H9 (cell line): Measurements from ENCODE around the gene RIPK1. TPM values are rescaled to one million over a fixed set of nuclear protein-coding genes. Genes with fewer than 3 reads are reported as not detected.

Source experiments
- DNase-seq: peaks from one replicate; pipeline ENCODE4 v3.0.0-alpha.2; 2017
- H2AFZ ChIP-seq: one replicate; pipeline ENCODE4 v1.6.1; 2013; ENCODE audit warnings: mild to moderate bottlenecking, low read length, control low read depth, moderate library complexity
- H2AK5ac ChIP-seq: 2 replicates; pipeline ENCODE4 v1.6.1; 2013; ENCODE audit warnings: low read length, control low read depth, mixed read lengths; ENCODE audit not compliant: insufficient read length
- H2BK120ac ChIP-seq: one replicate; pipeline ENCODE4 v1.6.1; 2013; ENCODE audit warnings: low read depth, mild to moderate bottlenecking, low read length, control low read depth, inconsistent platforms; ENCODE audit not compliant: poor library complexity, severe bottlenecking
- H2BK12ac ChIP-seq: 2 replicates; pipeline ENCODE4 v1.6.1; 2013; ENCODE audit warnings: low read length, control low read depth, mixed read lengths, low read depth; ENCODE audit not compliant: insufficient read length
- H2BK15ac ChIP-seq: 2 replicates; pipeline ENCODE4 v1.6.1; 2013; ENCODE audit warnings: low read depth, low read length, control low read depth
- H2BK20ac ChIP-seq: one replicate; pipeline ENCODE4 v1.6.1; 2013; ENCODE audit warnings: low read depth, mild to moderate bottlenecking, low read length, control low read depth, inconsistent platforms; ENCODE audit not compliant: poor library complexity, severe bottlenecking
- H2BK5ac ChIP-seq: 2 replicates; pipeline ENCODE4 v1.6.1; 2013; ENCODE audit warnings: low read length, control low read depth, mixed read lengths; ENCODE audit not compliant: insufficient read length
- H3K14ac ChIP-seq: 2 replicates; pipeline ENCODE4 v1.6.1; 2013; ENCODE audit warnings: low read length, control low read depth; ENCODE audit not compliant: insufficient read depth
- H3K18ac ChIP-seq: 2 replicates; pipeline ENCODE4 v1.6.1; 2013; ENCODE audit warnings: low read depth, mild to moderate bottlenecking, mixed read lengths, low read length, control low read depth; ENCODE audit not compliant: insufficient read length
- H3K23ac ChIP-seq: 2 replicates; pipeline ENCODE4 v1.6.1; 2013; ENCODE audit warnings: low read length, control low read depth, mixed read lengths, low read depth; ENCODE audit not compliant: insufficient read length
- H3K23me2 ChIP-seq: 2 replicates; pipeline ENCODE4 v1.6.1; 2013; ENCODE audit warnings: low read depth, mild to moderate bottlenecking, mixed read lengths, low read length, control low read depth; ENCODE audit not compliant: insufficient read length, poor library complexity, severe bottlenecking
- H3K27ac ChIP-seq: 2 replicates; pipeline ENCODE4 v1.5.1; 2013; ENCODE audit warnings: low read length, control low read depth, mixed read lengths, low read depth; ENCODE audit not compliant: insufficient read length
- H3K27me3 ChIP-seq: 2 replicates; pipeline ENCODE4 v1.6.1; 2013; ENCODE audit warnings: low read length, control low read depth, inconsistent platforms; ENCODE audit not compliant: insufficient read depth
- H3K4ac ChIP-seq: 2 replicates; pipeline ENCODE4 v1.6.1; 2013; ENCODE audit warnings: low read depth, mild to moderate bottlenecking, control low read depth, inconsistent platforms, low read length, moderate library complexity
- H3K4me1 ChIP-seq: 2 replicates; pipeline ENCODE4 v1.6.1; 2013; ENCODE audit warnings: low read length, control low read depth, inconsistent platforms; ENCODE audit not compliant: insufficient read depth
- H3K4me2 ChIP-seq: 2 replicates; pipeline ENCODE4 v1.6.1; 2013; ENCODE audit warnings: low read length, control low read depth, mixed read lengths; ENCODE audit not compliant: insufficient read length, insufficient read depth
- H3K56ac ChIP-seq: 2 replicates; pipeline ENCODE4 v1.6.1; 2013; ENCODE audit warnings: low read depth, mild to moderate bottlenecking, mixed read lengths, low read length, control low read depth; ENCODE audit not compliant: insufficient read length
- H3K79me1 ChIP-seq: 2 replicates; pipeline ENCODE4 v1.6.1; 2013; ENCODE audit warnings: low read depth, mild to moderate bottlenecking, moderate library complexity, low read length, control low read depth, inconsistent platforms; ENCODE audit not compliant: insufficient read depth, poor library complexity, severe bottlenecking
- H3K79me2 ChIP-seq: 2 replicates; pipeline ENCODE4 v1.6.1; 2013; ENCODE audit warnings: low read length, control low read depth, inconsistent platforms; ENCODE audit not compliant: insufficient read depth
- H3K9ac ChIP-seq: 2 replicates; pipeline ENCODE4 v1.6.1; 2013; ENCODE audit warnings: low read length, control low read depth, mixed read lengths; ENCODE audit not compliant: insufficient read length; ENCODE audit errors: extremely low read depth
- H3K9me3 ChIP-seq: one replicate; pipeline ENCODE4 v1.6.1; 2013; ENCODE audit warnings: low read depth, low read length, inconsistent platforms; ENCODE audit not compliant: control insufficient read depth
- H3T11ph ChIP-seq: one replicate; pipeline ENCODE4 v1.6.1; 2013; ENCODE audit warnings: mild to moderate bottlenecking, low read length, control low read depth, inconsistent platforms
- H4K20me1 ChIP-seq: one replicate; pipeline ENCODE4 v1.6.1; 2013; ENCODE audit not compliant: control insufficient read depth, insufficient read length, insufficient read depth
- H4K5ac ChIP-seq: 2 replicates; pipeline ENCODE4 v1.6.1; 2013; ENCODE audit warnings: low read depth, mild to moderate bottlenecking, mixed read lengths, low read length, control low read depth; ENCODE audit not compliant: insufficient read length
- H4K8ac ChIP-seq: replicated peaks from 2 replicates; pipeline ENCODE4 v1.6.1; 2013; ENCODE audit warnings: low read length, control low read depth, mixed read lengths, low read depth; ENCODE audit not compliant: insufficient read length
- H4K91ac ChIP-seq: 2 replicates; pipeline ENCODE4 v1.6.1; 2013; ENCODE audit warnings: low read depth, mild to moderate bottlenecking, moderate library complexity, mixed read lengths, low read length, control low read depth; ENCODE audit not compliant: insufficient read length
- H3K27ac Mint-ChIP-seq, 3 experiments: 2 replicates in 2 of 3; 3 replicates in 1 of 3; pipeline ENCODE4 v1.8.0; 2020 to 2021; ENCODE audit warnings: mixed read lengths in 3 of 3, mild to moderate bottlenecking in 1 of 3, moderate library complexity in 1 of 3
- H3K27me3 Mint-ChIP-seq: 2 replicates; pipeline ENCODE4 v1.8.0; 2021; ENCODE audit warnings: low read depth, mild to moderate bottlenecking, moderate library complexity, mixed read lengths
- H3K36me3 Mint-ChIP-seq, 3 experiments: 2 replicates in 2 of 3; 3 replicates in 1 of 3; pipeline ENCODE4 v1.8.0; 2020 to 2021; ENCODE audit warnings: low read depth in 3 of 3, mixed read lengths in 3 of 3; ENCODE audit not compliant: insufficient read depth in 1 of 3
- H3K4me1 Mint-ChIP-seq, 2 experiments: 2 replicates each; pipeline ENCODE4 v1.8.0; 2020; ENCODE audit warnings: mixed read lengths in 2 of 2
- H3K4me3 Mint-ChIP-seq, 2 experiments: 2 replicates in 1 of 2; 3 replicates in 1 of 2; pipeline ENCODE4 v1.8.0; 2020 to 2021; ENCODE audit warnings: mild to moderate bottlenecking in 2 of 2, mixed read lengths in 2 of 2, moderate library complexity in 1 of 2
- H3K9me3 Mint-ChIP-seq, 2 experiments: 2 replicates in 1 of 2; 3 replicates in 1 of 2; pipeline ENCODE4 v1.8.0; 2020; ENCODE audit warnings: mild to moderate bottlenecking in 2 of 2, mixed read lengths in 2 of 2, moderate library complexity in 1 of 2
- CTCF ChIP-seq: fragments of 200-600 bp; sonication (generic); conservative IDR thresholded peaks from 3 replicates; pipeline ENCODE4 v1.8.0; 2021; ENCODE audit warnings: antibody characterized with exemption, mild to moderate bottlenecking
- WGBS: extraction: QIAGEN DNeasy Blood & Tissue Kit; methylation state at CpG from one replicate; pipeline ENCODE4 v1.1.7; 2013; ENCODE audit warnings: missing lambda C conversion rate, low lambda C conversion rate, mixed read lengths; ENCODE audit not compliant: insufficient read length; ENCODE audit errors: extremely low coverage; 5-methylcytosine and 5-hydroxymethylcytosine counted together
- total RNA-seq: library from RNA; stranded (reverse); gene quantifications from 2 replicates; pipeline ENCODE4 v1.2.1, GENCODE V29; 2021

Gene RIPK1
- total RNA-seq, 1 experiment from 2014 or later, result 24.6 TPM

GRCh38 chr6:3117912-3118352, 49.6 kb downstream of the RIPK1 start:
- Histone ChIP-seq H4K91ac (no peak overlapping the region), H3K4me2 (peak overlapping the region; percentile 44), H3K9me3 (no peaks in the 10 kb centered on the region), H3K18ac (no peak overlapping the region), H3K79me2 (no peaks in the 10 kb centered on the region; the same call in 1 of the 2 replicates), H3K4me1 (no peaks in the 10 kb centered on the region; the same call in 1 of the 2 replicates), H2BK12ac (no peak overlapping the region), H3K23ac (no peak overlapping the region), H3K9ac (peak overlapping the region; percentile 64), H4K20me1 (no peaks in the 10 kb centered on the region), H2BK5ac (no peak overlapping the region), H2AFZ (no peak overlapping the region), H3K23me2 (no peaks in the 10 kb centered on the region), H2AK5ac (no peak overlapping the region), H2BK15ac (no peak overlapping the region), H3K27ac (peak overlapping the region; percentile 27), H2BK20ac (no peak overlapping the region), H2BK120ac (no peak overlapping the region), H4K8ac (no peak overlapping the region), H3K14ac (no peak overlapping the region), H3K79me1 (no peaks in the 10 kb centered on the region), H3K4ac (no peak overlapping the region), H3K56ac (no peak overlapping the region), H4K5ac (no peak overlapping the region), H3K27me3 (no peaks in the 10 kb centered on the region), H3T11ph (no peak overlapping the region)
- peaks cover 2 to 16% (median 7%) of the 10 kb centered on the region in 3 experiments for H3K36me3 Mint-ChIP-seq
- DNase-seq, result no peak
- no CpG with 5 or more reads among the region's 8 CpGs for WGBS
- H3K27ac Mint-ChIP-seq, result peak overlapping the region; percentile 80 to 94 (median 94)
- H3K27me3 Mint-ChIP-seq, result no peaks in the 10 kb centered on the region
- H3K4me3 Mint-ChIP-seq, result peak overlapping the region; percentile 80
- H3K9me3 Mint-ChIP-seq, result no peaks in the 10 kb centered on the region; a peak in 1 of 5 replicates
- no peak for TF ChIP-seq CTCF
- peaks cover 17 to 19% of the 10 kb centered on the region in 2 experiments for H3K4me1 Mint-ChIP-seq
